GM12872 (cell line): Measurements from ENCODE around the gene APOBEC3B.

Experiments used
- CTCF ChIP-seq: IDR thresholded peaks from 3 replicates; pipeline ENCODE4 v1.5.1; 2011; ENCODE audit warnings: low read depth, mild to moderate bottlenecking, low read length, moderate library complexity; ENCODE audit not compliant: insufficient read depth

The APOBEC3B gene

DNA sequence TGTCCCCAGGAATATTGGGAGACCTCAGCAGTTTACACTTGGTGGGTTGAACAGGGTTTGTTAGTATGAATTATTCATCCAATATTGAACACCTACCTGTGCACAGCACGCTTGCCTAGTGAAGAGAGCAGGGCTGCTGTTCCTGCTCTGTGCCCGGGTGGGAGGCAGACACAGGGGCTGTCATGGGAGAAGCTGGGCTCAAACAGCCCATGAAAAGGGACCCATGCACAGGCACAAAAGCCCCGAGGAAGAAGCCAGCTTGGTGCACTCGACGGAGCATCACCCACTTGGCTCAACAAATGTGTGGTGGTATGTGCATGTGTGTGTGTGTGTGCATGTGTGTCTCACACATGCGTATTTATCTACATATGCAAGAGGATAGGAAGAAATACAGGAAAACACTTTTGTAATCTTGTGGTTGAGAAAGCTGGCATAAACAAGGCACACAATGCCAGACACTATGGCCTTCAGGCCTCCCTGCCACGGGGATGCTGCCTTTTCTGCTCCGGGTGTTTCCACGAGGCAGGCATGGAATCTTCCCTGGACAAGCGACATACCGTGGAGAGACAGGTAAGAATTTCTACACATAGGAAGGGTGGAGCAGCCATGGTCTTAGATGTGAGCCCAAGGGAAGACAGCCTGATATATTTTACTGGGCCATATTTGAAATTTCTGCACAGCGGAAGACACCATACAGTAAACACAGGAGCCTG lies 29.7 kb upstream of the APOBEC3B start:
- TF ChIP-seq CTCF = no peak

DNA sequence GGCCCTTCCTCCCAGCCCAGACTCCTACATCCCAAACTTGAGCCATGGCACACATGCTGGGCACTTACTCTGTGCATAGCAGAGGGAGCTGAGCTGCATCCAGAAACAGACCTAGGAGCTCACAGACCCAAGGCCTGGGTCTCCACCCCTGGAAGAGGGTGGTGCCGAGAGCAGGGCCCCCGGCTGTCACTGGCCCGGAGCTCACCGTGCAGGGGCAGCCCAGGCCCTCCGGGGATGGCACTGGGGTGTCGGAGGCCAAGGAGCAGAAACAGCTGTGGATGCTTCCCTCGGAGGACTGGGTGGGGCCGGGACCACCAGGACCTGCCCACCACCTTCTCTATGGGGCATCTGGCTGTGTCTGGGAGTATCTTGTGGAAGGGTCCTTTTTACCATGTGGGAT lies 29.1 kb upstream of the APOBEC3B start:
- TF ChIP-seq CTCF = no peak

DNA sequence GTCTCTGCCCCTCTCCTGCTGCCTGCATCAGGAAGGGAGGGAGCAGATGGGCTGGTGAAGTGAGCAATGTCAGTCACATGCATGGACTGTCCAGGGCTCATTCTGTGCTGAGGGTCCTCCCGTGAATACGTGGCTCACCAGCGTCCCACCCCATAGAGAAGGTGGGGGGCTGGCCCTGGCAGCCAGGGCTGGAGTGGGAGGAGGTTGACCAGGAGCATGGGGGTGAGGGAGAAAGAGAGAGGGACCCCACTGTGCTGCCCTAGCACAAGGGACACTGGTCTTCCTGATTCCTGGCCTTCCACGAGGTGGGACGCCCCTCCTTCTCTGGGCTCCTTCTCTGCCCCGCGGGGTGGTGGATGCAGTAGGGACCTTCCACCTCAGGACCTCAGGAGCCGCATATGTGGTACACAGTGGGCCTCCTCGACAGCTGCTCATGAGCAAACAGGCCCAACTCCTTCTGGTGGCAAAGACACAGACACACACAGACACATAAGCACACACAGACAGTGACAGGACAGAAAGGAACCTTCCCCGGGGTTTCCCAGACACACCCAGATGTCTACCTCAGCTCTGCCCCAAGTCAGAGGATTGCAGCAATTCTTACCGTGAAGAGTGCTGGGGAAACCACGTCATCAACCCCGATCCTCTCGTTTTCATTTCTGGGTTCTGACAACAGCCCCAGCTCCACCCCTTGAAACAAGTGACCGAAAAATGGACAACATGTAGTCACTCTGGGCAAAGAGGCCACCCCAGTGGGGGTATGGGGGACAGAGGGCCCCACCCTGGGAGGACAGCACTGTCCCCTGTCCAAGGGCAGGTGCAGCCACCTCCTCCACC lies 28.4 kb upstream of the APOBEC3B start:
- TF ChIP-seq CTCF = no peak

DNA sequence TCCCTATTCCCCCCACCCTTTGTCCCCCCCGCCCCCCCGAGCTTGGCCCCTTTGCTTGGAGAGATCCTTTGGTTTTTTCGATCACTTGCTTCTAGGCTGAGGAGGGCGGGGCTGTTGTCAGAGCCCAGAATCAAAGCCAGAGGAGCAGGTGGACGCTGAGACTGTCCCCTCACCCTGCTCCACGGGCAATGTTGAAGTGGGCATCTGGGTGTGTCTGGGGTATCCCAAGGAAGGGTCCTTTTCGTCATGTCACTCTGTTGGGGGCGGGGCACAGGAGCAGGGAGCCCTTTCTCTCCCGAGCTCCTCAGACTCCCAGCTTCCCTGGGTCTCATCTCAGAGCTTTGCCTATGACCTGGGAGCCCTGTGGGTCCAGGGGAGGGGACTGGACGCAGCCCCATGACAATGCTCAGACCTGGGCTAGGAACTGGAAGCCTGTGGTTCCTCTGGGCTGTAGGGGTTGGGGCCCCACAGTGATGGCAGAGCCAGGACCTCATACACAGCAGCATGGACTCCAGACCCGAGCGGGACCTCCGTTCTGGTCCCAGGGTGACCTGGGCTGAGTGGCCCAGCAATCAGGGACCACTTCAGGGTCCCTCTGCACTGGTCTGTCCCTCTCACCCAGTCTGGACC lies 27.6 kb upstream of the APOBEC3B start:
- TF ChIP-seq CTCF = no peak

DNA sequence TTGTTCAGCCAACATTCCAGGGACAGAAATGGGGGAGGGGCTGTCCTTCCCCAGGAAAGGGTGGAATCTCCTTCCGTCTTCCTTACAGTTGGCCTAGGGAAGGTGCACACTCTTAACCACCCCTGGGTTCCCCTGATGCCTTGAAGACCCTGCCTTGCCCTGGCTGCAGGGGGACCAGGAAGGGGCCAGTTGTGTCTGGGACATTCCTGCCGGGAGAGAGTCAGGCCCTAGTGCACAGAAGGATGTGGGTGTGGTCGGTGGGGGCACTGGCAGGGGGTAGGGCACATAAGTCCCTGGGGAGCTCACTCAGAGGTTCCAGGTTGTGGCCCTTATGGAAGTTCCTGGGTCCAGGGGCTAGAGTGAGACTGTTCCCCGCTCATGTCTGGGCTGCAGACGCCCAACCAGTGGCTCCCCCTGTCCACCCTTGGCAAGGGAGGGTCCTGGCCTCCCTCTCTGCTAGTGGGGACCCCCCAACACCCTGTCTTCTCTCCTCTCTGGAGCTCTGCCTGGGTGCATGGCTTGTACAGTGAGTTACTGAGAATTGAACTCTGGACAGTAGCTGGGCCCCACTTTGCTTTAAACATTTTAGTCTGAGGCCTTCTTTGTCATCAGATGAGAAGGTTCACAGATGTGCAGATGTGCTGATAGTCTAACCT lies 26.8 kb upstream of the APOBEC3B start:
- TF ChIP-seq CTCF = no peak

DNA sequence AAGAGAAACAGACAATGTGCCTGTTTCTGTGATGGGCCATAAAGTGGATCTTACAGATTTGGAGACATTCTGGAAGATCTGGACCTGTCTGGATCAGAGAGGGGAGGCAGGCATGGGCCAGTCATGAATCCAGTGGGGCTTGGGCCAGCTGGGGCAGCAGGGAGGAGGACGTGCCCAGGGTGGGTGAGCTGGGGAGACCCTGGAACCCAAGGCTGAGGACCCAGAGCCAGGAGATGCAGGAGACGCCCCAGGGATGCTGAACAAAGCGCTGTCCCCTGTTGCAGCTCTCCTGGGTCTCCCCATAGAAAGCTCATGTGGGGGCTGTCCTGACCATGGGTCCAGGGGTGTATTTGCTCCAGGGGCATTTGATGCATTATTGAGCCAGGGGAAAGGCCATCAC lies 26.2 kb upstream of the APOBEC3B start:
- no peak for TF ChIP-seq CTCF

- no peak for TF ChIP-seq CTCF
Observed at GRCh38 chr22:38956551-38956950, 25.6 kb upstream of the APOBEC3B start.
